Stimulated activated CD4-positive, alpha-beta T cell treated with anti-CD3 and anti-CD28 coated beads, TNF-alpha, amount 100 ng/mL, for 24 hours (primary cell): ENCODE results near the gene POLR3A.
"Not testable (repeated sequence)": the region's sequence is repeated elsewhere in the genome, so short reads cannot be mapped to it uniquely, and the experiment has no call there.

ENCODE experiments used
- DNase-seq, 3 experiments: peaks; one replicate each; pipeline ENCODE4 v3.0.0-alpha.2; 2020; ENCODE audit warnings: low read depth in 3 of 3

POLR3A gene

GRCh38 chr10:78029269-78030226 lies at the start of gene POLR3A:
POLR3A (minus strand) TSS chr10:78029515; CDS start chr10:78029407, 108 bp downstream.
- DNase-seq: peak; percentile 79 to 88 (median 87)

GRCh38 chr10:78078539-78079330 lies 49.4 kb upstream of the POLR3A start:
- DNase-seq: no peak

GRCh38 chr10:78075806-78076205 lies 46.5 kb upstream of the POLR3A start:
- DNase-seq: not testable (repeated sequence)

GRCh38 chr10:78072504-78072903 lies 43.2 kb upstream of the POLR3A start:
- DNase-seq: no peak

- DNase-seq: no peak
Measured at GRCh38 chr10:78071857-78072179, 42.5 kb upstream of the POLR3A start.

- DNase-seq: no peak
Measured at GRCh38 chr10:78071140-78071856, 42.0 kb upstream of the POLR3A start.

- no peak for DNase-seq
Measured at GRCh38 chr10:78070726-78071125, 41.4 kb upstream of the POLR3A start.

- not testable (repeated sequence) for DNase-seq
Measured at GRCh38 chr10:78070064-78070463, 40.7 kb upstream of the POLR3A start.

- no peak for DNase-seq
Measured at GRCh38 chr10:78069151-78069550, 39.8 kb upstream of the POLR3A start.

- no peak for DNase-seq
Measured at GRCh38 chr10:78066728-78067430, 37.6 kb upstream of the POLR3A start.

GRCh38 chr10:78066012-78066411 lies 36.7 kb upstream of the POLR3A start:
- DNase-seq: no peak

- DNase-seq: no peak
Measured at GRCh38 chr10:78065611-78066010, 36.3 kb upstream of the POLR3A start.

- not testable (repeated sequence) for DNase-seq
Measured at GRCh38 chr10:78064919-78065318, 35.6 kb upstream of the POLR3A start.

GRCh38 chr10:78063236-78063635 lies 33.9 kb upstream of the POLR3A start:
- no peak for DNase-seq

- DNase-seq: no peak
Measured at GRCh38 chr10:78062296-78062695, 33.0 kb upstream of the POLR3A start.

- no peak for DNase-seq
Measured at GRCh38 chr10:78059906-78060702, 30.8 kb upstream of the POLR3A start.

GRCh38 chr10:78058562-78058961 lies 29.2 kb upstream of the POLR3A start:
- no peak for DNase-seq

GRCh38 chr10:78053211-78053868 lies 24.0 kb upstream of the POLR3A start:
- DNase-seq: no peak

GRCh38 chr10:78049851-78050250 lies 20.5 kb upstream of the POLR3A start:
- no peak for DNase-seq

GRCh38 chr10:78047314-78047891 lies 18.1 kb upstream of the POLR3A start:
- DNase-seq: peak; percentile 68 to 78 (median 69)
